Astrocyte of the cerebellum (primary cell): ENCODE measurements around the gene CHD8.

Experiments used
- DNase-seq: peaks from one replicate; pipeline ENCODE4 v3.0.0-alpha.2; 2011; ENCODE audit warnings: low read depth
- H3K4me3 ChIP-seq: 2 replicates; pipeline ENCODE4 v1.5.1; 2011; ENCODE audit warnings: mild to moderate bottlenecking, low read depth, low read length, moderate library complexity
- CTCF ChIP-seq: IDR thresholded peaks from 2 replicates; pipeline ENCODE4 v1.5.1; 2012; ENCODE audit warnings: low read length, low read depth, moderate library complexity, mild to moderate bottlenecking; ENCODE audit errors: missing control alignments
- in situ Hi-C: cut with HindIII; loops from 2 replicates; pipeline ENCODE4 v1.10.0; 2017; ENCODE audit warnings: low sequenced_read_pairs

CHD8 gene

GRCh38 chr14:21431126-21431525 is 24.8 kb downstream of the CHD8 start:
- no peak for DNase-seq
- in situ Hi-C loops, result no loop called here
- no peak for TF ChIP-seq CTCF
- no peak overlapping the region for H3K4me3 ChIP-seq

GRCh38 chr14:21428930-21429329 is 27.0 kb downstream of the CHD8 start:
- no peak for TF ChIP-seq CTCF
- in situ Hi-C loops, result no loop called here
- H3K4me3 ChIP-seq, result no peak overlapping the region
- no peak for DNase-seq

GRCh38 chr14:21426692-21427091 is 29.2 kb downstream of the CHD8 start:
- in situ Hi-C loops, result no loop called here
- DNase-seq, result no peak
- no peak for TF ChIP-seq CTCF
- H3K4me3 ChIP-seq, result no peak overlapping the region

- DNase-seq, result no peak
- TF ChIP-seq CTCF, result no peak
- in situ Hi-C loops, result no loop called here
- no peak overlapping the region for H3K4me3 ChIP-seq
These were observed 36.4 kb downstream of the CHD8 start for GRCh38 chr14:21419528-21419927.

- no peak overlapping the region for H3K4me3 ChIP-seq
- DNase-seq, result no peak
- no peak for TF ChIP-seq CTCF
- in situ Hi-C loops, result no loop called here
These were observed 40.6 kb downstream of the CHD8 start for GRCh38 chr14:21415329-21415728.

- in situ Hi-C loops, result no loop called here
- H3K4me3 ChIP-seq, result no peak overlapping the region
These were observed 41.7 kb downstream of the CHD8 start for GRCh38 chr14:21414137-21414631.

More at GRCh38 chr14:21414137-21414631, 41.7 kb downstream of the CHD8 start:
- no peak for DNase-seq
- no peak for TF ChIP-seq CTCF
